ENCODE data around the gene SLC7A8.

GRCh38 chr14:23097786-23098185 is 85.7 kb downstream of the SLC7A8 start:
- no peak for TF ChIP-seq CTCF (IDR thresholded peaks at IDR 0.05; ENCODE audit: low read depth, low read length, poor library complexity, severe bottlenecking)
- TF ChIP-seq EZH2phosphoT487 (IDR thresholded peaks at IDR 0.05; ENCODE audit: borderline replicate concordance, low read length) = no peak

All from DOHH2 (cell line).